ENCODE measurements around the gene LYSMD3. TPM values are rescaled to one million over a fixed set of nuclear protein-coding genes. Genes with fewer than 3 reads are reported as not detected.

Gene LYSMD3
- total RNA-seq, 4 donors from 2014 or later, result 10.8 to 21.9 (median 15.0) TPM

DNA sequence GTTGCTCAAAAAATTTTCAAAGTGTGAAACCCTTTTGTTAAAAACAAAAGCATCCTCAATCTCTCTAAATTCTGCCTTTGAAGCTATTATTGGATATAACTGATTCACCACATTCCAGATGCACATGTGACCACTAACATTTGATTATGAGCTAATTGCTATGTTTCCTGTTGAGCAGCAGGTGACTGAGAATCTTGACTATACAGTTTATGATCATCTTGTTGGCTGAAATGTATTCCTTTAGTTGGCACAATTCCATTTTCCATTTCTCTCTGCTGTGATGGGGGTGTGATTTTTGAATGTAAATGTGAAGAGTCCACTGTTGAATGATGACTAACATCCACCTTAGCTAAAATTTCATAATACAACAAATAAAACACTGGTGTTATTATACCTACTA lies 10.7 kb downstream of the LYSMD3 start:
- no peaks in the 10 kb centered on the region for H3K27me3 ChIP-seq
- TF ChIP-seq POLR2A (IDR thresholded peaks at IDR 0.05), result no peak
- no peak for DNase-seq
- no peaks in the 10 kb centered on the region for H3K4me1 ChIP-seq
- H3K27ac ChIP-seq, result no peak overlapping the region
- no peaks in the 10 kb centered on the region for H3K9me3 ChIP-seq
- peaks cover 0 to 37% (median 0%) of the 10 kb centered on the region in 3 donors for H3K36me3 ChIP-seq
- H3K4me3 ChIP-seq, result no peak overlapping the region

DNA sequence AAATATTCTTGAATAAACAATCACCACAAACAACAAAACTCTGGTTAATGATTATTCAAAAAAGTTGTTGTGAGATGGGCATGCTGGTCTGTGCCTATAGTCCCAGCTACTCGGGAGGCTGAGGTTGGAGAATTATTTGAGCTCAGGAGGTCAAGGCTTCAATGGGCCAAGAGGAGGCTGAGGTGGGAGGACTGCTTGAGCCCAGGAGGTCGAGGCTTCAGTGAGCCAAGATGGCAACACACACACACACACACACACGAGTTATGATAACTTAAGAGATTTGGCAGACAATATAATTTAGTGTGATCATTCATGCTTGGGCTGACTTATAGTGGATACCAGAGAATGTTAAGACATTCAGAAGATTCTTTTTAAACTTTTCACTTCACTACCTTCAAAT lies 14.9 kb downstream of the LYSMD3 start:
- Histone ChIP-seq H3K27me3 (no peaks in the 10 kb centered on the region), H3K36me3 (peaks cover 0 to 8% (median 0%) of the 10 kb centered on the region in 3 donors), H3K4me1 (no peaks in the 10 kb centered on the region), H3K4me3 (no peak overlapping the region), H3K9me3 (no peaks in the 10 kb centered on the region), H3K27ac (no peak overlapping the region)
- TF ChIP-seq POLR2A (IDR thresholded peaks at IDR 0.05) (no peak), CTCF (IDR thresholded peaks at IDR 0.05) (no peak)
- DNase-seq, result no peak

GRCh38 chr5:90510438-90510837 lies 18.9 kb downstream of the LYSMD3 start:
- no peak for TF ChIP-seq POLR2A (IDR thresholded peaks at IDR 0.05)
- TF ChIP-seq CTCF (IDR thresholded peaks at IDR 0.05), result no peak
- H3K9me3 ChIP-seq, result no peaks in the 10 kb centered on the region
- H3K27ac ChIP-seq, result no peak overlapping the region
- H3K36me3 ChIP-seq, result no peaks in the 10 kb centered on the region
- no peak for DNase-seq
- no peaks in the 10 kb centered on the region for H3K4me1 ChIP-seq
- H3K27me3 ChIP-seq, result no peaks in the 10 kb centered on the region
- H3K4me3 ChIP-seq, result no peak overlapping the region

GRCh38 chr5:90506221-90506620 lies 23.2 kb downstream of the LYSMD3 start:
- no peak for TF ChIP-seq POLR2A (IDR thresholded peaks at IDR 0.05)
- no peak for TF ChIP-seq CTCF (IDR thresholded peaks at IDR 0.05)
- Histone ChIP-seq H3K4me3 (no peak overlapping the region), H3K9me3 (no peaks in the 10 kb centered on the region), H3K27me3 (no peaks in the 10 kb centered on the region), H3K36me3 (no peaks in the 10 kb centered on the region), H3K4me1 (no peaks in the 10 kb centered on the region), H3K27ac (no peak overlapping the region)
- no peak for DNase-seq

DNA sequence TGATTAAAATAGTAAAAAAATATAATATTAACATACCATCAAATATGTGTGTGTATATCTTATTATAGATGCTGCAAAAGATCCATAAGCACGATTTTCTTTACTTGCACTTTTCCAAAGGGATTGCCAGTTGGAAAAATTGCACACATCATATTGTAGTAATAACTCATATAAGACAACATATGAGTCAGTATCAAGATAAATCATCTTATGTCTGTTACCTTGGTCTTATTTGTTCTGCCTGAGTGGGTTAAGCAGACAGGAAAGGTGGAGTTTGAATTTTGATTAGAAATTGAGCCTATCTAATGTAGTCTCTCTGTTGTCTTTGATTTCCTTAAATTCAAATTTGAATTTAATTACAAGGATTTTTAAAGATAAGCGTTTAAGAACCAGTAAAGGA lies 24.6 kb downstream of the LYSMD3 start:
- no peak for TF ChIP-seq POLR2A (IDR thresholded peaks at IDR 0.05)
- Histone ChIP-seq H3K36me3 (no peaks in the 10 kb centered on the region), H3K9me3 (no peaks in the 10 kb centered on the region), H3K27ac (no peak overlapping the region), H3K4me1 (no peaks in the 10 kb centered on the region), H3K4me3 (no peak overlapping the region), H3K27me3 (no peaks in the 10 kb centered on the region)
- DNase-seq, result no peak

GRCh38 chr5:90503596-90503995 lies 25.8 kb downstream of the LYSMD3 start:
- DNase-seq, result no peak
- TF ChIP-seq CTCF (IDR thresholded peaks at IDR 0.05) (no peak), POLR2A (IDR thresholded peaks at IDR 0.05) (no peak)
- no peak overlapping the region for H3K27ac ChIP-seq

DNA sequence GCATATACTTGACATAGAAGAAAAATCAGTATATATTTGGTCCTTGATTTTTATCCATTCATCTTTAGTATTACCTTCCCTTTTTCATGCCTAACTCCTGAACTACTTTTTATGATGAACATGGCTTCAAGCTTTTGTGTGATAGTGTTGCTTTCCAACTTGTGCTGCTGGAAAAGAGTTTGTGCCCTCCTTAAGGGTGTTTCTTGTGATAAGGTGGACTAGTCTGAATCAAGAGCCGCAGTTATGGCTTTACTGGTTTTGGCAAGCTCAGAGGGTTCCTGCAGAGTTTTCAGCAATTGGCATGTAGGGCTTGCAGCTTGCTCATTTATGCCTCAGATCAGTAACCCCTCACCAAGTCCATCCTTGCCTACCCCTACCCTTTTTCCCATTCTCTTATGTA lies 34.2 kb downstream of the LYSMD3 start:
- TF ChIP-seq POLR2A (IDR thresholded peaks at IDR 0.05), result no peak
- no peak for TF ChIP-seq CTCF (IDR thresholded peaks at IDR 0.05)
- H3K4me1 ChIP-seq, result no peaks in the 10 kb centered on the region
- H3K27ac ChIP-seq, result no peak overlapping the region

More at GRCh38 chr5:90503596-90503995, 25.8 kb downstream of the LYSMD3 start:
- Histone ChIP-seq H3K36me3 (no peaks in the 10 kb centered on the region), H3K4me3 (no peak overlapping the region), H3K4me1 (no peaks in the 10 kb centered on the region), H3K27me3 (no peaks in the 10 kb centered on the region), H3K9me3 (no peaks in the 10 kb centered on the region)

More for the DNA sequence above, 34.2 kb downstream of the LYSMD3 start:
- Histone ChIP-seq H3K9me3 (no peaks in the 10 kb centered on the region), H3K4me3 (no peak overlapping the region), H3K36me3 (no peaks in the 10 kb centered on the region), H3K27me3 (no peaks in the 10 kb centered on the region)
- DNase-seq, result no peak

All from Peyer's patch (tissue), 4 donors.